PC-3 (cell line): Measurements from ENCODE around the gene BMS1.

Source experiments
- EZH2 ChIP-seq: fragments of 300-600 bp; sonication (generic); IDR thresholded peaks from one replicate; pipeline ENCODE4 v1.6.1; 2017; ENCODE audit warnings: antibody characterized with exemption, mild to moderate bottlenecking, low read length; ENCODE audit not compliant: unreplicated experiment
- TF ChIP-seq, protein P1 (sequence below): fragments of 300-600 bp; sonication (generic); conservative IDR thresholded peaks from 2 replicates; pipeline ENCODE4 v1.5.1; 2017; ENCODE audit warnings: antibody characterized with exemption, low read depth, mild to moderate bottlenecking, low read length

DNA sequence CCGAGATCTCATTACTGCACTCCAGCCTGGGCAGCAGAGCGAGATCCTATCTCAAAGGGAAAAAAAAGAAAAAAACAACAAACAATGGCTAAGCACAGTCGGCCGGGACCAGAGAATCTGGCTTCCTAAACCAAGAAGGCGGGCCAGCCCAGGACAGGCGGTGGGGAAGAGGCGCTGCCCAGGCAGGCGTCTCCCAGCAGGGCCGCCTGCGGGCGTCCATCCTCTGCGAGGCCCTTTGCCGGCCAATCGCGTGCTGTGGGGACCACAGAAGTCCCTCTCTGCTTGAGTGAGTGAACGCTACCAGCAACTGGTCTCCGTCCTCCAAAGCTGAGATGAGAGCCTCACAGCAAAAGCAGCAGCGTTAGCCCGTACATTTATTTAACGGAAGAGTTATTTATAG lies 14.7 kb upstream of the BMS1 start:
- TF ChIP-seq, protein P1, sequence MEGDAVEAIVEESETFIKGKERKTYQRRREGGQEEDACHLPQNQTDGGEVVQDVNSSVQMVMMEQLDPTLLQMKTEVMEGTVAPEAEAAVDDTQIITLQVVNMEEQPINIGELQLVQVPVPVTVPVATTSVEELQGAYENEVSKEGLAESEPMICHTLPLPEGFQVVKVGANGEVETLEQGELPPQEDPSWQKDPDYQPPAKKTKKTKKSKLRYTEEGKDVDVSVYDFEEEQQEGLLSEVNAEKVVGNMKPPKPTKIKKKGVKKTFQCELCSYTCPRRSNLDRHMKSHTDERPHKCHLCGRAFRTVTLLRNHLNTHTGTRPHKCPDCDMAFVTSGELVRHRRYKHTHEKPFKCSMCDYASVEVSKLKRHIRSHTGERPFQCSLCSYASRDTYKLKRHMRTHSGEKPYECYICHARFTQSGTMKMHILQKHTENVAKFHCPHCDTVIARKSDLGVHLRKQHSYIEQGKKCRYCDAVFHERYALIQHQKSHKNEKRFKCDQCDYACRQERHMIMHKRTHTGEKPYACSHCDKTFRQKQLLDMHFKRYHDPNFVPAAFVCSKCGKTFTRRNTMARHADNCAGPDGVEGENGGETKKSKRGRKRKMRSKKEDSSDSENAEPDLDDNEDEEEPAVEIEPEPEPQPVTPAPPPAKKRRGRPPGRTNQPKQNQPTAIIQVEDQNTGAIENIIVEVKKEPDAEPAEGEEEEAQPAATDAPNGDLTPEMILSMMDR = no peak
- no peak for TF ChIP-seq EZH2
